ENCODE results near the gene P2RX4.

DNA sequence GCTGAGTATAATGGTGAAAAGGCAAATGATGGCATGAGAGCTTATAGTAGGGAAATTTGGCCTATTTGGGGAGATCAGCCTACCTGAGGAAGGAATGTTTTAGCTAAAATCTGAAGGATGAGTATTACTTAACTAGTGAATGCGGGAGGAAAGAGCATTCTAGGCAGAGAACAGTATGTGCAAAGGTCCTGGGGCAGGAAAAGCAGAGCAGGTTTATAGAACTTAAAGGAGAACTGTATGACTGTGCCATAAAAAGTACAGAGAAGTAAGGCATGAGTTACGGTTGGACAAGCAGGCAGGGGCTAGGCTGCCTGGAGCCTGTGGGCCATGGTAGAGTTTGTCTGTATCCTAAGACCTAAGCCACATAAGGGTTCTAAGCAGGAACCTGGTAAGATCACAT, 21.7 kb upstream of the P2RX4 start:
- TF ChIP-seq, protein P1, sequence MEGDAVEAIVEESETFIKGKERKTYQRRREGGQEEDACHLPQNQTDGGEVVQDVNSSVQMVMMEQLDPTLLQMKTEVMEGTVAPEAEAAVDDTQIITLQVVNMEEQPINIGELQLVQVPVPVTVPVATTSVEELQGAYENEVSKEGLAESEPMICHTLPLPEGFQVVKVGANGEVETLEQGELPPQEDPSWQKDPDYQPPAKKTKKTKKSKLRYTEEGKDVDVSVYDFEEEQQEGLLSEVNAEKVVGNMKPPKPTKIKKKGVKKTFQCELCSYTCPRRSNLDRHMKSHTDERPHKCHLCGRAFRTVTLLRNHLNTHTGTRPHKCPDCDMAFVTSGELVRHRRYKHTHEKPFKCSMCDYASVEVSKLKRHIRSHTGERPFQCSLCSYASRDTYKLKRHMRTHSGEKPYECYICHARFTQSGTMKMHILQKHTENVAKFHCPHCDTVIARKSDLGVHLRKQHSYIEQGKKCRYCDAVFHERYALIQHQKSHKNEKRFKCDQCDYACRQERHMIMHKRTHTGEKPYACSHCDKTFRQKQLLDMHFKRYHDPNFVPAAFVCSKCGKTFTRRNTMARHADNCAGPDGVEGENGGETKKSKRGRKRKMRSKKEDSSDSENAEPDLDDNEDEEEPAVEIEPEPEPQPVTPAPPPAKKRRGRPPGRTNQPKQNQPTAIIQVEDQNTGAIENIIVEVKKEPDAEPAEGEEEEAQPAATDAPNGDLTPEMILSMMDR (conservative IDR thresholded peaks at IDR 0.05; ENCODE audit: low read length): no peak
- no peak for TF ChIP-seq EZH2phosphoT487 (IDR thresholded peaks at IDR 0.05; ENCODE audit: borderline replicate concordance, low read depth, low read length)
